SK-N-SH (cell line): ENCODE results near the gene FDXR. TPM values are rescaled to one million over a fixed set of nuclear protein-coding genes. Genes with fewer than 3 reads are reported as not detected.

Experiments used
- CTCF ChIA-PET: fragments of 300-600, 350-600 bp; formaldehyde crosslinking; extraction: SDS; loops from one replicate; lab custom pipeline; 2021; lab: Yijun Ruan, JAX
- POLR2A ChIA-PET: fragments of 350-600 bp; sonication (Branson Sonifier 250); formaldehyde crosslinking; extraction: SDS; loops from one replicate; lab custom pipeline; 2020; ENCODE audit warnings: antibody characterized with exemption, inconsistent platforms; lab: Yijun Ruan, JAX
- DNase-seq: peaks from one replicate; pipeline ENCODE4 v3.0.0; 2012
- H2AFZ ChIP-seq: fragments of 200-600 bp; sonication (generic); 2 replicates; pipeline ENCODE4 v1.8.1; 2016; ENCODE audit warnings: antibody characterized with exemption, mild to moderate bottlenecking, low read depth
- H3F3A ChIP-seq: fragments of 200-600 bp; sonication (generic); replicated peaks from 2 replicates; pipeline ENCODE3; 2016; ENCODE audit warnings: antibody characterized with exemption, mild to moderate bottlenecking; ENCODE audit not compliant: insufficient read depth
- H3K27ac ChIP-seq, 2 experiments: fragments of 200-500 bp in 1 of 2; fragments of 200-600 bp in 1 of 2; sonication (Bioruptor generic) in 1 of 2; sonication (generic), shearing (Covaris generic) in 1 of 2; 2 replicates each; pipeline versions ENCODE4 v1.5.1 to v1.6.1; 2014 to 2016; ENCODE audit warnings: low read depth in 2 of 2, inconsistent platforms in 1 of 2, low read length in 1 of 2, mild to moderate bottlenecking in 1 of 2, mixed read lengths in 1 of 2
- H3K27me3 ChIP-seq: fragments of 200-600 bp; sonication (generic), shearing (Covaris generic); 2 replicates; pipeline ENCODE4 v1.6.1; 2016; ENCODE audit warnings: mixed run types; ENCODE audit not compliant: insufficient read depth
- H3K36me3 ChIP-seq, 2 experiments: fragments of 200-500 bp in 1 of 2; fragments of 200-600 bp in 1 of 2; sonication (Bioruptor generic) in 1 of 2; sonication (generic) in 1 of 2; replicated peaks in 1 of 2; 2 replicates each; pipeline versions ENCODE3 to v1.5.1; 2014 to 2016; ENCODE audit warnings: low read length in 1 of 2, mild to moderate bottlenecking in 1 of 2; ENCODE audit not compliant: insufficient read depth in 2 of 2, control insufficient read depth in 1 of 2
- H3K4me1 ChIP-seq, 2 experiments: fragments of 200-500 bp in 1 of 2; fragments of 200-600 bp in 1 of 2; sonication (Bioruptor generic) in 1 of 2; sonication (generic), shearing (Covaris generic) in 1 of 2; 2 replicates each; pipeline versions ENCODE4 v1.5.1 to v1.6.1; 2014 to 2016; ENCODE audit warnings: low read depth in 1 of 2, low read length in 1 of 2, mixed run types in 1 of 2; ENCODE audit not compliant: insufficient read depth in 2 of 2, control insufficient read depth in 1 of 2
- H3K4me2 ChIP-seq: fragments of 200-600 bp; sonication (generic), shearing (Covaris generic); 2 replicates; pipeline ENCODE4 v1.6.1; 2017; ENCODE audit warnings: mixed run types
- H3K4me3 ChIP-seq, 2 experiments: fragments of 200-500 bp in 1 of 2; fragments of 200-600 bp in 1 of 2; sonication (Bioruptor generic) in 1 of 2; sonication (generic), shearing (Covaris generic) in 1 of 2; 2 replicates each; pipeline versions ENCODE4 v1.5.1 to v1.8.1; 2014 to 2016; ENCODE audit warnings: low read depth in 2 of 2, inconsistent platforms in 1 of 2, low read length in 1 of 2, mild to moderate bottlenecking in 1 of 2, mixed read lengths in 1 of 2, moderate library complexity in 1 of 2
- H3K79me2 ChIP-seq: fragments of 200-600 bp; sonication (generic); 2 replicates; pipeline ENCODE4 v1.8.1; 2017; ENCODE audit warnings: mild to moderate bottlenecking; ENCODE audit not compliant: insufficient read depth
- H3K9ac ChIP-seq: fragments of 200-600 bp; sonication (generic); 2 replicates; pipeline ENCODE4 v1.6.1; 2017; ENCODE audit warnings: mixed run types
- H3K9me2 ChIP-seq: fragments of 200-600 bp; sonication (generic); 2 replicates; pipeline ENCODE4 v1.6.1; 2017; ENCODE audit warnings: mixed run types
- H3K9me3 ChIP-seq: fragments of 200-600 bp; sonication (generic); 2 replicates; pipeline ENCODE4 v1.6.1; 2017; ENCODE audit warnings: mixed run types, mild to moderate bottlenecking, moderate library complexity
- H4K20me1 ChIP-seq: fragments of 200-600 bp; sonication (generic); 2 replicates; pipeline ENCODE4 v1.6.1; 2017; ENCODE audit warnings: mild to moderate bottlenecking, mixed run types; ENCODE audit not compliant: insufficient read depth
- CHD2 ChIP-seq: fragments of 150-350 bp; IDR thresholded peaks from 2 replicates; pipeline ENCODE4 v1.6.1; 2018; ENCODE audit warnings: low read length; ENCODE audit not compliant: partially characterized antibody
- CTCF ChIP-seq: fragments of 200-600 bp; sonication (generic); IDR thresholded peaks from 2 replicates; pipeline ENCODE4 v1.6.1; 2017; ENCODE audit warnings: antibody characterized with exemption, mild to moderate bottlenecking, moderate library complexity
- EZH2phosphoT487 ChIP-seq: fragments of 200-600 bp; sonication (generic); IDR thresholded peaks from 2 replicates; pipeline ENCODE4 v1.6.1; 2017; ENCODE audit warnings: low read depth, mixed run types, mild to moderate bottlenecking, antibody characterized with exemption, moderate library complexity, borderline replicate concordance
- FOSL2 ChIP-seq: IDR thresholded peaks from 2 replicates; pipeline ENCODE4 v1.4.0; 2012; ENCODE audit warnings: low read depth, mild to moderate bottlenecking, moderate library complexity, borderline replicate concordance
- FOXM1 ChIP-seq: IDR thresholded peaks from 2 replicates; pipeline ENCODE4 v1.4.0; 2012; ENCODE audit warnings: low read depth, mild to moderate bottlenecking
- GABPA ChIP-seq: IDR thresholded peaks from 2 replicates; pipeline ENCODE4 v1.4.0; 2012; ENCODE audit warnings: low read depth, mild to moderate bottlenecking
- IRF3 ChIP-seq: fragments of 150-350 bp; IDR thresholded peaks from 2 replicates; pipeline ENCODE4 v1.6.1; 2016; ENCODE audit warnings: mild to moderate bottlenecking, low read depth, low read length
- JUND ChIP-seq: IDR thresholded peaks from 2 replicates; pipeline ENCODE4 v1.4.0; 2012
- MAX ChIP-seq: IDR thresholded peaks from 2 replicates; pipeline ENCODE4 v1.4.0; 2012; ENCODE audit warnings: low read depth
- MEF2A ChIP-seq: IDR thresholded peaks from 2 replicates; pipeline ENCODE4 v1.4.0; 2012; ENCODE audit warnings: low read depth, borderline replicate concordance
- PBX3 ChIP-seq: IDR thresholded peaks from 2 replicates; pipeline ENCODE4; 2012
- POLR2AphosphoS5 ChIP-seq: IDR thresholded peaks from 2 replicates; pipeline ENCODE4 v1.6.1; 2012; ENCODE audit warnings: low read depth, low read length
- RAD21 ChIP-seq: IDR thresholded peaks from 2 replicates; pipeline ENCODE4 v1.6.1; 2012; ENCODE audit warnings: mild to moderate bottlenecking, low read length
- REST ChIP-seq: IDR thresholded peaks from 2 replicates; pipeline ENCODE4 v1.6.1; 2012; ENCODE audit warnings: mild to moderate bottlenecking, low read depth, low read length, moderate library complexity
- RFX5 ChIP-seq: IDR thresholded peaks from 2 replicates; pipeline ENCODE4 v1.6.1; 2012; ENCODE audit warnings: mild to moderate bottlenecking, improper control_type of control experiment, low read length
- SIN3A ChIP-seq: IDR thresholded peaks from 2 replicates; pipeline ENCODE4 v1.6.1; 2012; ENCODE audit warnings: low read depth, mild to moderate bottlenecking, low read length, moderate library complexity, borderline replicate concordance
- SMC3 ChIP-seq: IDR thresholded peaks from 2 replicates; pipeline ENCODE4 v1.6.1; 2012; ENCODE audit warnings: low read depth, low read length, improper control_type of control experiment
- TAF1 ChIP-seq: IDR thresholded peaks from 2 replicates; pipeline ENCODE4 v1.6.1; 2012; ENCODE audit warnings: low read depth, mild to moderate bottlenecking, low read length, moderate library complexity, borderline replicate concordance
- TEAD4 ChIP-seq: IDR thresholded peaks from 2 replicates; pipeline ENCODE4 v1.4.0; 2012; ENCODE audit warnings: mild to moderate bottlenecking, borderline replicate concordance; ENCODE audit not compliant: insufficient read depth
- USF1 ChIP-seq: IDR thresholded peaks from 2 replicates; pipeline ENCODE4 v1.4.0; 2012; ENCODE audit warnings: low read depth, borderline replicate concordance
- YY1 ChIP-seq: IDR thresholded peaks from 2 replicates; pipeline ENCODE4 v1.4.0; 2012; ENCODE audit warnings: low read depth, mild to moderate bottlenecking
- WGBS: methylation state at CpG from one replicate; pipeline ENCODE4 v1.1.6; 2017; ENCODE audit warnings: low lambda C conversion rate; 5-methylcytosine and 5-hydroxymethylcytosine counted together
- polyA plus RNA-seq, 3 experiments: library from polyadenylated mRNA; depleted of rRNA; stranded (reverse); fragments of >200 nt; gene quantifications; 2 replicates each; pipeline ENCODE4 v1.2.3, GENCODE V29; 2012

Gene FDXR
- polyA plus RNA-seq, 1 of the 3 experiments (the other 2 are of a cell fraction) = 86.7 TPM

GRCh38 chr17:74901353-74902135 is 28.8 kb upstream of the FDXR start (continued):
- no peak for TF ChIP-seq RAD21
- no peak for TF ChIP-seq YY1
- no peak for TF ChIP-seq RFX5
- no peak for TF ChIP-seq IRF3
- TF ChIP-seq GABPA = no peak
- no peak for TF ChIP-seq POLR2AphosphoS5
- TF ChIP-seq USF1 = no peak
- no peak for TF ChIP-seq SMC3

- CTCF ChIA-PET = interaction anchor here (1.0 to 3.1 kb wide), 4 partner anchors 23 to 38 kb away, joined by 3 to 13 read pairs (median 4); partner anchors contain the start of genes OTOP2 and USH1G
- POLR2A ChIA-PET = no interaction called here
- TF ChIP-seq MAX (no peak), EZH2phosphoT487 (no peak), CHD2 (no peak), SIN3A (no peak), REST (no peak), RFX5 (no peak), MEF2A (no peak), PBX3 (no peak), CTCF (no peak), JUND (no peak), TAF1 (no peak), GABPA (no peak), FOXM1 (no peak), TEAD4 (no peak), YY1 (no peak), FOSL2 (no peak), POLR2AphosphoS5 (no peak)
These were observed 27.4 kb upstream of the FDXR start for GRCh38 chr17:74900208-74900607.

More at GRCh38 chr17:74900208-74900607, 27.4 kb upstream of the FDXR start:
- H2AFZ ChIP-seq = no peak overlapping the region
- peaks cover 39% of the 10 kb centered on the region for H3K27me3 ChIP-seq
- H4K20me1 ChIP-seq = no peaks in the 10 kb centered on the region
- no peaks in the 10 kb centered on the region for H3K9me2 ChIP-seq
- no peak overlapping the region for H3K27ac ChIP-seq
- DNase-seq = no peak
- no peak overlapping the region for H3K9ac ChIP-seq
- no peaks in the 10 kb centered on the region for H3K4me1 ChIP-seq
- no peaks in the 10 kb centered on the region for H3K9me3 ChIP-seq
- no peak overlapping the region for H3K4me3 ChIP-seq
- no peaks in the 10 kb centered on the region for H3K79me2 ChIP-seq
- WGBS = 66% methylated on average over 8 of the region's 8 CpGs
- H3F3A ChIP-seq = no peaks in the 10 kb centered on the region
- no peak overlapping the region for H3K4me2 ChIP-seq
- no peaks in the 10 kb centered on the region for H3K36me3 ChIP-seq
